H4 (cell line): ENCODE results near the gene C14orf119. TPM values are rescaled to one million over a fixed set of nuclear protein-coding genes. Genes with fewer than 3 reads are reported as not detected.
"Not testable (repeated sequence)": the region's sequence is repeated elsewhere in the genome, so short reads cannot be mapped to it uniquely, and the experiment has no call there.

Source experiments
- DNase-seq: peaks from one replicate; pipeline ENCODE4 v3.0.0-alpha.2; 2015; ENCODE audit warnings: low spot score
- total RNA-seq: library from RNA; depleted of rRNA; stranded (reverse); fragments of >200 nt; shearing (Covaris generic); gene quantifications from 2 replicates; pipeline ENCODE4 v1.2.3, GENCODE V29; 2014

The C14orf119 gene
- total RNA-seq, 1 experiment from 2014 or later: 93.4 TPM

GRCh38 chr14:23089498-23090253, 5.6 kb upstream of the C14orf119 start:
- no peak for DNase-seq

- DNase-seq: no peak
Measured at GRCh38 chr14:23090254-23090636, 5.1 kb upstream of the C14orf119 start.

- DNase-seq: no peak
Measured at GRCh38 chr14:23091294-23092225, 3.7 kb upstream of the C14orf119 start.

GRCh38 chr14:23093104-23093503, 2.2 kb upstream of the C14orf119 start:
- no peak for DNase-seq

- DNase-seq: no peak
Measured at GRCh38 chr14:23093526-23093925, 1.8 kb upstream of the C14orf119 start.

- no peak for DNase-seq
Measured at GRCh38 chr14:23093991-23094665, 1.2 kb upstream of the C14orf119 start.

GRCh38 chr14:23094666-23095195, 574 bp upstream of the C14orf119 start, which contains the start of gene ACIN1:
Gene ACIN1 (minus strand): TSS chr14:23095136. CDS start chr14:23095112, 24 bp downstream.
- DNase-seq: peak; percentile 86

- no peak for DNase-seq
Measured at GRCh38 chr14:23097786-23098185, 2.5 kb downstream of the C14orf119 start.

- no peak for DNase-seq
Measured at GRCh38 chr14:23099212-23099861, 4.0 kb downstream of the C14orf119 start.

- no peak for DNase-seq
Measured at GRCh38 chr14:23101213-23101970, 6.1 kb downstream of the C14orf119 start.

- no peak for DNase-seq
Measured at GRCh38 chr14:23101986-23102625, 6.8 kb downstream of the C14orf119 start.

GRCh38 chr14:23102801-23103200, 7.5 kb downstream of the C14orf119 start:
- no peak for DNase-seq

- DNase-seq: no peak
Measured at GRCh38 chr14:23103581-23103980, 8.3 kb downstream of the C14orf119 start.

GRCh38 chr14:23104070-23104590, 8.8 kb downstream of the C14orf119 start:
- DNase-seq: no peak

- DNase-seq: no peak
Measured at GRCh38 chr14:23104591-23105347, 9.5 kb downstream of the C14orf119 start, which contains the start of gene CIROP. Gene CIROP (minus strand): TSS chr14:23104989. CDS start chr14:23104920, 69 bp downstream.

GRCh38 chr14:23105348-23105824, 10.1 kb downstream of the C14orf119 start:
- no peak for DNase-seq

GRCh38 chr14:23106747-23107045, 11.4 kb downstream of the C14orf119 start:
- no peak for DNase-seq

GRCh38 chr14:23107620-23108019, 12.3 kb downstream of the C14orf119 start:
- DNase-seq: not testable (repeated sequence)

- DNase-seq: not testable (repeated sequence)
Measured at GRCh38 chr14:23108169-23108568, 12.9 kb downstream of the C14orf119 start.
